Measurements from ENCODE around the gene APOC1.
A peak's percentile ranks its signal among the peaks of the same experiment; 100 is the strongest.

DNA sequence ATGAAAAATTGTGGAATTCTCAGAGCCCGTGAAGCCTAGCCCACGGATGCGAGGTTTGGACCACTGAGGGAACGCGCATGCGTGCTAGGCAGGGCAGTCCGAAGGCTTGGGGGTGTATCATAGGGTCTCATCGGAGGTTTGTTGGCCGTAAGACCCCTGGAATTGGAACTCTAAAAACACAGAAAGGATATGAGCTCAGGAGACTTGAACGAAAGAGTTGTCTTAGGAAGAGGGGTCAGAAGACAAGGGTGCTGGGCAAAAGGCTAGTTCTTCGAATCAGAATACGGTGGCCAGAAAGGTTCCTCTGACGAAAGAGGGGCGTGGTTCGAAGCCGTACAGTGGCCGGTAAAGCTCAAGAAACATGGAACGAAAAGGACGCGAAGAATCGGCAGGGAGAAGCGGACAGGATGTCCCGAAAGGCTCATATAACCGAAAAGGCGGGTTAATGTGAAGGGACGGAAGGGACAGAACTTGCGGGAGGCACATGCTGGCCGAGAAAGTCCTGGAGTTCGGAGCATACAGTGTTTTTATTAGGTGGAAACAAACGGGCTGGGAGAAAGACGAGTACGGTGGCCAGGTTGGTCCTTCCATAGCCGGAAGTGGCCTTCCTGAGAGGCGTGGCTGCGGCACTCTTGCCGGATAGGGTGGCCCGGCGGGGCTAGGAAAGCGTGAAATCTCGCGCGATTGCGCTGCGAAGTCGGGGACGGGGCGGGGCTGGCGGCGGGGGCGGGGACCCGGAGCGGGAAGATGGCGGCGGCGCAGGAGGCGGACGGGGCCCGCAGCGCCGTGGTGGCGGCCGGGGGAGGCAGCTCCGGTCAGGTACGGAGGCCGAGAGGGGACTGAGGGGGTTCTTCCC is 40.5 kb downstream of the APOC1 start, which contains the start of gene CLPTM1:
- TF ChIP-seq POLR2AphosphoS5 (IDR thresholded peaks at IDR 0.05) (peak; percentile 42 to 92 (median 83)), POLR2A (IDR thresholded peaks at IDR 0.05) (peak in 2 of 4 donors; percentile 28 to 37), EP300 (IDR thresholded peaks at IDR 0.05) (peak; percentile 76)
- TF ChIP-seq, protein P1, sequence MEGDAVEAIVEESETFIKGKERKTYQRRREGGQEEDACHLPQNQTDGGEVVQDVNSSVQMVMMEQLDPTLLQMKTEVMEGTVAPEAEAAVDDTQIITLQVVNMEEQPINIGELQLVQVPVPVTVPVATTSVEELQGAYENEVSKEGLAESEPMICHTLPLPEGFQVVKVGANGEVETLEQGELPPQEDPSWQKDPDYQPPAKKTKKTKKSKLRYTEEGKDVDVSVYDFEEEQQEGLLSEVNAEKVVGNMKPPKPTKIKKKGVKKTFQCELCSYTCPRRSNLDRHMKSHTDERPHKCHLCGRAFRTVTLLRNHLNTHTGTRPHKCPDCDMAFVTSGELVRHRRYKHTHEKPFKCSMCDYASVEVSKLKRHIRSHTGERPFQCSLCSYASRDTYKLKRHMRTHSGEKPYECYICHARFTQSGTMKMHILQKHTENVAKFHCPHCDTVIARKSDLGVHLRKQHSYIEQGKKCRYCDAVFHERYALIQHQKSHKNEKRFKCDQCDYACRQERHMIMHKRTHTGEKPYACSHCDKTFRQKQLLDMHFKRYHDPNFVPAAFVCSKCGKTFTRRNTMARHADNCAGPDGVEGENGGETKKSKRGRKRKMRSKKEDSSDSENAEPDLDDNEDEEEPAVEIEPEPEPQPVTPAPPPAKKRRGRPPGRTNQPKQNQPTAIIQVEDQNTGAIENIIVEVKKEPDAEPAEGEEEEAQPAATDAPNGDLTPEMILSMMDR (IDR thresholded peaks at IDR 0.05): peak in 1 of 7 experiments; percentile 50

Measured in stomach (tissue), 4 donors.